B cell (primary cell): ENCODE data around the gene RBM33. TPM values are rescaled to one million over a fixed set of nuclear protein-coding genes. Genes with fewer than 3 reads are reported as not detected.
A peak's percentile ranks its signal among the peaks of the same experiment; 100 is the strongest.

Experiments used
- ATAC-seq: fragments of 200-7000 bp; cut with Tn5 transposase; one replicate; pipeline ENCODE4 v1.10.0; 2021; ENCODE audit warnings: low read depth, mild to moderate bottlenecking, moderate number of reproducible peaks, moderate library complexity
- CTCF ChIA-PET: fragments of 350-600 bp; sonication (Branson Sonifier 250); formaldehyde crosslinking; loops from one replicate; lab custom pipeline; 2021; ENCODE audit warnings: antibody characterized with exemption, inconsistent platforms; lab: Charles Lee
- POLR2A ChIA-PET: fragments of 350-600 bp; sonication (Branson Sonifier 250); formaldehyde crosslinking; loops from one replicate; lab custom pipeline; 2021; ENCODE audit warnings: antibody characterized with exemption; lab: Charles Lee
- DNase-seq: peaks from one replicate; pipeline ENCODE4 v3.0.0; 2013
- H2AFZ ChIP-seq: 2 replicates; pipeline ENCODE4 v1.6.1; 2012; ENCODE audit warnings: mild to moderate bottlenecking, low read depth, low read length; ENCODE audit not compliant: insufficient read depth, poor library complexity, severe bottlenecking
- H3K27ac ChIP-seq, 2 donors: 1 replicate in 1 of 2; 2 replicates in 1 of 2; pipeline ENCODE4 v1.5.1; 2012 to 2013; ENCODE audit warnings: low read length in 2 of 2, mild to moderate bottlenecking in 2 of 2, moderate library complexity in 1 of 2
- H3K27me3 ChIP-seq, 4 experiments: fragments of 200-600 bp in 1 of 4; sonication (generic) in 1 of 4; replicated peaks in 1 of 4; 1 replicate in 2 of 4; 2 replicates in 2 of 4; pipeline versions ENCODE4 v1.6.1 to v1.7.0; 2013 to 2016; ENCODE audit warnings: low read length in 3 of 4, mild to moderate bottlenecking in 2 of 4, mixed read lengths in 1 of 4, moderate library complexity in 1 of 4; ENCODE audit not compliant: insufficient read depth in 4 of 4, control insufficient read depth in 3 of 4; ENCODE audit errors: control extremely low read depth in 1 of 4
- H3K36me3 ChIP-seq, 2 experiments: replicated peaks in 1 of 2; 1 replicate in 1 of 2; 2 replicates in 1 of 2; pipeline versions ENCODE4 v1.6.1 to v1.7.1; 2013; ENCODE audit warnings: low read length in 1 of 2; ENCODE audit not compliant: insufficient read depth in 2 of 2, control insufficient read depth in 1 of 2; ENCODE audit errors: control extremely low read depth in 1 of 2, extremely low read depth in 1 of 2
- H3K4me1 ChIP-seq, 2 donors: fragments of 200-600 bp in 1 of 2; sonication (generic) in 1 of 2; 1 replicate in 1 of 2; 2 replicates in 1 of 2; pipeline versions ENCODE4 v1.5.1 to v1.6.1; 2013 to 2017; ENCODE audit warnings: low read length in 2 of 2; ENCODE audit not compliant: control insufficient read depth in 2 of 2, insufficient read depth in 2 of 2
- H3K4me2 ChIP-seq: replicated peaks from 2 replicates; pipeline ENCODE3; 2012; ENCODE audit warnings: mild to moderate bottlenecking, low read depth, low read length; ENCODE audit not compliant: poor library complexity, severe bottlenecking
- H3K4me3 ChIP-seq, 5 experiments: fragments of 200-600 bp in 1 of 5; sonication (generic) in 1 of 5; 1 replicate in 3 of 5; 2 replicates in 2 of 5; pipeline versions ENCODE4 v1.5.1 to v1.7.0; 2011 to 2016; ENCODE audit warnings: low read length in 4 of 5, mild to moderate bottlenecking in 4 of 5, low read depth in 2 of 5, control low read depth in 1 of 5, moderate library complexity in 1 of 5; ENCODE audit not compliant: insufficient read depth in 1 of 5; ENCODE audit errors: control extremely low read depth in 1 of 5, extremely low read depth in 1 of 5
- H3K79me2 ChIP-seq: fragments of 200-600 bp; sonication (generic); one replicate; pipeline ENCODE4 v1.6.0; 2016; ENCODE audit warnings: low read length; ENCODE audit not compliant: control insufficient read depth, insufficient read depth
- H3K9ac ChIP-seq: fragments of 200-600 bp; sonication (generic); 2 replicates; pipeline ENCODE4 v1.6.1; 2017; ENCODE audit warnings: mild to moderate bottlenecking, low read length, moderate library complexity
- H3K9me3 ChIP-seq, 3 donors: one replicate each; pipeline versions ENCODE4 v1.6.1 to v1.7.1; 2013; ENCODE audit warnings: low read length in 2 of 3; ENCODE audit not compliant: control insufficient read depth in 2 of 3, insufficient read depth in 1 of 3; ENCODE audit errors: control extremely low read depth in 1 of 3
- H4K20me1 ChIP-seq: 2 replicates; pipeline ENCODE4 v1.6.0; 2012; ENCODE audit warnings: mild to moderate bottlenecking, low read length; ENCODE audit not compliant: insufficient read depth, control insufficient read depth, poor library complexity, severe bottlenecking
- H3K27ac Mint-ChIP-seq: one replicate; pipeline ENCODE4 v1.8.0; 2021; ENCODE audit warnings: mixed read lengths
- H3K27me3 Mint-ChIP-seq: one replicate; pipeline ENCODE4 v1.8.0; 2021; ENCODE audit warnings: mixed read lengths
- H3K4me1 Mint-ChIP-seq: one replicate; pipeline ENCODE4 v1.8.0; 2021; ENCODE audit warnings: mixed read lengths
- H3K4me3 Mint-ChIP-seq: one replicate; pipeline ENCODE4 v1.8.0; 2021; ENCODE audit warnings: mixed read lengths
- H3K9me3 Mint-ChIP-seq: one replicate; pipeline ENCODE4 v1.8.0; 2022; ENCODE audit warnings: mixed read lengths; ENCODE audit not compliant: insufficient read depth
- CTCF ChIP-seq: fragments of 200-600 bp; IDR thresholded peaks from one replicate; pipeline ENCODE4 v1.8.0; 2022; ENCODE audit warnings: antibody characterized with exemption, mild to moderate bottlenecking
- EZH2 ChIP-seq: IDR thresholded peaks from 2 replicates; pipeline ENCODE4 v1.6.1; 2012; ENCODE audit warnings: borderline replicate concordance, low read depth, mild to moderate bottlenecking, moderate library complexity, low read length; ENCODE audit not compliant: insufficient read depth, poor library complexity, severe bottlenecking
- WGBS: methylation state at CpG from one replicate; pipeline ENCODE4 v1.1.5; 2013; ENCODE audit warnings: missing lambda C conversion rate; ENCODE audit not compliant: insufficient coverage; 5-methylcytosine and 5-hydroxymethylcytosine counted together
- intact Hi-C: fragments of 100-400 bp; cut with micrococcal nuclease; formaldehyde crosslinking; loops from one replicate; pipeline ENCODE4 v1.10.0; 2022
- polyA plus RNA-seq: library from polyadenylated mRNA; depleted of rRNA; stranded (reverse); fragments of >200 nt; gene quantifications from 2 replicates; pipeline ENCODE4 v1.2.3, GENCODE V29; 2012
- total RNA-seq, 2 donors: library from RNA; stranded (reverse); fragments of 120-200 nt in 1 of 2; gene quantifications; 1 replicate in 1 of 2; 2 replicates in 1 of 2; pipeline versions ENCODE4 v1.2.3 to v1.2.4, GENCODE V29; 2013 to 2022

RBM33 gene
- total and polyA plus RNA-seq, 2 donors (not counting 1 experiment from before 2014, with no cell fraction given) = 33.5 to 189 TPM

GRCh38 chr7:155598810-155599210 is 45.7 kb upstream of the RBM33 start:
- 3% methylated on average over 8 of the region's 12 CpGs for WGBS
- H2AFZ ChIP-seq = peak overlapping the region; percentile 32
- ATAC-seq (peak; percentile 80), DNase-seq (peak; percentile 81)
- no peaks in the 10 kb centered on the region for H3K36me3 ChIP-seq
- no peak overlapping the region for H3K4me3 ChIP-seq
- H3K4me1 ChIP-seq = peaks cover 3 to 4% of the 10 kb centered on the region in 2 donors
- ChIA-PET POLR2A (interaction anchor here (0.9 kb wide), 1 partner anchor 143 kb away, joined by 3 read pairs; no protein-coding TSS in a partner anchor), CTCF (interaction anchor here (0.6 to 10.3 kb wide), 47 partner anchors 9 to 1323 kb away, joined by 3 to 242 read pairs (median 5); partner anchors contain the start of gene RBM33)
- H3K27me3 Mint-ChIP-seq = peaks cover 29% of the 10 kb centered on the region
- no peaks in the 10 kb centered on the region for H3K9me3 Mint-ChIP-seq
- no peak overlapping the region for H3K27ac ChIP-seq
- no peaks in the 10 kb centered on the region for H3K79me2 ChIP-seq
- H3K27me3 ChIP-seq = peaks cover 0 to 10% (median 8%) of the 10 kb centered on the region in 4 experiments
- no peak overlapping the region for H3K9ac ChIP-seq
- TF ChIP-seq CTCF = peak; percentile 99
- TF ChIP-seq EZH2 = no peak
- no peak overlapping the region for H3K4me3 Mint-ChIP-seq
- H3K4me1 Mint-ChIP-seq = peaks cover 3% of the 10 kb centered on the region
- no peaks in the 10 kb centered on the region for H4K20me1 ChIP-seq
- no peaks in the 10 kb centered on the region for H3K9me3 ChIP-seq
- intact Hi-C loops = loop anchor here (1.0 to 5.0 kb wide), 6 partner anchors 53 to 687 kb away; no protein-coding TSS in a partner anchor
- peak overlapping the region; percentile 48 for H3K4me2 ChIP-seq
- H3K27ac Mint-ChIP-seq = no peak overlapping the region

- H3K27me3 Mint-ChIP-seq = peaks cover 23% of the 10 kb centered on the region
- intact Hi-C loops = no loop called here
- Histone ChIP-seq H2AFZ (no peak overlapping the region), H3K9ac (no peak overlapping the region), H3K4me1 (peaks cover 3 to 4% of the 10 kb centered on the region in 2 donors), H3K36me3 (no peaks in the 10 kb centered on the region), H3K9me3 (no peaks in the 10 kb centered on the region), H4K20me1 (no peaks in the 10 kb centered on the region), H3K4me2 (no peak overlapping the region), H3K27ac (no peak overlapping the region), H3K27me3 (peaks cover 0 to 10% (median 8%) of the 10 kb centered on the region in 4 experiments), H3K79me2 (no peaks in the 10 kb centered on the region), H3K4me3 (no peak overlapping the region)
- POLR2A ChIA-PET = no interaction called here
- CTCF ChIA-PET = interaction anchor here (9.6 to 10.3 kb wide), 2 partner anchors 135 to 168 kb away, joined by 199 to 242 read pairs; no protein-coding TSS in a partner anchor
- no peak overlapping the region for H3K27ac Mint-ChIP-seq
- no peak overlapping the region for H3K4me3 Mint-ChIP-seq
- no peak for TF ChIP-seq EZH2
- no peak for TF ChIP-seq CTCF
- no peak for DNase-seq
- no peaks in the 10 kb centered on the region for H3K9me3 Mint-ChIP-seq
- H3K4me1 Mint-ChIP-seq = peaks cover 3% of the 10 kb centered on the region
- WGBS = 96% methylated on average over 17 of the region's 24 CpGs
- no peak for ATAC-seq
Measured at GRCh38 chr7:155602156-155602555, 42.3 kb upstream of the RBM33 start.
